Panc1 (cell line): ENCODE results near the gene METTL2A. TPM values are rescaled to one million over a fixed set of nuclear protein-coding genes. Genes with fewer than 3 reads are reported as not detected.

Experiments used
- ATAC-seq: fragments of 200-7000 bp; cut with Tn5 transposase; 2 replicates; pipeline ENCODE4 v1.9.1; 2020; ENCODE audit warnings: mild to moderate bottlenecking, moderate library complexity
- BruUV-seq: library from RNA; stranded (reverse); fragments of 400-500 nt; replicated peaks from 2 replicates; lab custom pipeline; 2021; lab: Mats Ljungman, UMichigan
- CTCF ChIA-PET: fragments of 300-600 bp; sonication (Branson Sonifier 250); formaldehyde crosslinking; loops from one replicate; lab custom pipeline; 2022; ENCODE audit warnings: antibody characterized with exemption; lab: Charles Lee
- POLR2A ChIA-PET: fragments of 300-600 bp; sonication (Branson Sonifier 250); formaldehyde crosslinking; loops from one replicate; lab custom pipeline; 2022; ENCODE audit warnings: antibody characterized with exemption; lab: Charles Lee
- DNase-seq: peaks from one replicate; pipeline ENCODE4 v3.0.0-alpha.2; 2010; ENCODE audit warnings: low read depth, low spot score
- H3K27ac ChIP-seq: 2 replicates; pipeline ENCODE4 v1.5.1; 2011; ENCODE audit warnings: mild to moderate bottlenecking, low read length, inconsistent platforms
- H3K27me3 ChIP-seq: fragments of 200-500 bp; sonication (Bioruptor generic); 2 replicates; pipeline ENCODE4 v1.6.0; 2014; ENCODE audit warnings: low read length, inconsistent platforms; ENCODE audit not compliant: control insufficient read depth, insufficient read depth
- H3K36me3 ChIP-seq: fragments of 200-500 bp; sonication (Bioruptor generic); 2 replicates; pipeline ENCODE4 v1.5.1; 2014; ENCODE audit warnings: inconsistent platforms, mild to moderate bottlenecking, low read length, moderate library complexity; ENCODE audit not compliant: control insufficient read depth, insufficient read depth
- H3K4me1 ChIP-seq: 2 replicates; pipeline ENCODE4 v1.5.1; 2011; ENCODE audit warnings: inconsistent platforms, mild to moderate bottlenecking, low read length, moderate library complexity; ENCODE audit not compliant: control insufficient read depth, insufficient read depth
- H3K4me3 ChIP-seq, 2 experiments: 2 replicates each; pipeline ENCODE4 v1.5.1; 2011 to 2012; ENCODE audit warnings: low read depth in 2 of 2, low read length in 2 of 2, mild to moderate bottlenecking in 2 of 2, inconsistent platforms in 1 of 2, moderate library complexity in 1 of 2
- H3K9me3 ChIP-seq: fragments of 200-500 bp; sonication (Bioruptor generic); 2 replicates; pipeline ENCODE4 v1.5.1; 2014; ENCODE audit warnings: low read depth, mild to moderate bottlenecking, inconsistent platforms, low read length, moderate library complexity; ENCODE audit not compliant: control insufficient read depth, insufficient read depth
- POLR2AphosphoS5 ChIP-seq: IDR thresholded peaks from 2 replicates; pipeline ENCODE4 v1.6.1; 2012; ENCODE audit warnings: mild to moderate bottlenecking, low read depth, low read length, moderate library complexity
- SIN3A ChIP-seq: IDR thresholded peaks from 2 replicates; pipeline ENCODE4 v1.6.1; 2012; ENCODE audit warnings: low read depth, mild to moderate bottlenecking, low read length, moderate library complexity, borderline replicate concordance; ENCODE audit not compliant: insufficient read depth
- TCF7L2 ChIP-seq: IDR thresholded peaks from 2 replicates; pipeline ENCODE4 v1.6.1; 2011; ENCODE audit warnings: mild to moderate bottlenecking, low read depth, low read length, inconsistent platforms
- in situ Hi-C: cut with HindIII; loops from 2 replicates; pipeline ENCODE4 v1.10.0; 2016; ENCODE audit warnings: low sequenced_read_pairs, low pct_unique_long_range_greater_than_20kb
- intact Hi-C: fragments of 100-400 bp; cut with micrococcal nuclease; formaldehyde crosslinking; loops from one replicate; pipeline ENCODE4 v1.10.0; 2022; ENCODE audit not compliant: unreplicated experiment
- total RNA-seq: library from RNA; stranded (reverse); gene quantifications from one replicate; pipeline ENCODE4 v1.2.1, GENCODE V29; 2021; ENCODE audit not compliant: unreplicated experiment
- TF ChIP-seq, protein P1 (sequence below): fragments of 450-650 bp; IDR thresholded peaks from 2 replicates; pipeline ENCODE4 v1.5.1; 2017; ENCODE audit warnings: mild to moderate bottlenecking
- TF ChIP-seq, protein P2 (sequence below), 2 experiments: IDR thresholded peaks; 2 replicates each; pipeline ENCODE4 v1.6.1; 2011 to 2012; ENCODE audit warnings: low read depth in 2 of 2, control low read depth in 1 of 2, low read length in 1 of 2, mild to moderate bottlenecking in 1 of 2, moderate library complexity in 1 of 2; ENCODE audit not compliant: insufficient read depth in 1 of 2

The METTL2A gene
- total RNA-seq, 1 experiment from 2014 or later, result 34.2 TPM

DNA sequence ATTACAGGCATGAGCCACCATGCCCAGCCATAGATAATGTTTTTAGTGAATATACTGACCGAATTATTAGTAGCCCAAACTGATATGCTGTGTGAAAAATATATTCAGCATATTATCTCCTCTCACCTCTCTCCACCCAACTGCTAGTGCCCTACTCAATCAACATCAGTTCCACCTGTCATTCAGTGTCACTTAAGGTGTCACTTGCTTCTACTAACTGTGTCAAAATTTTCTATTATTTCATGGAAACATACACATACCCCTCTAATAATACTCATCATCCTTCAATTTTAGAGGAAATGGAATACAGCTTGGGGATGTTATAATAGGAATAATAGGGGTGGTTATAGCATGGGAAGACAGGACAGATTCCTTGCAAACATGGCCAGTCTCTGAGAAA is 30.8 kb upstream of the METTL2A start:
- in situ Hi-C loops, result no loop called here
- CTCF ChIA-PET, result no interaction called here
- TF ChIP-seq, protein P1, sequence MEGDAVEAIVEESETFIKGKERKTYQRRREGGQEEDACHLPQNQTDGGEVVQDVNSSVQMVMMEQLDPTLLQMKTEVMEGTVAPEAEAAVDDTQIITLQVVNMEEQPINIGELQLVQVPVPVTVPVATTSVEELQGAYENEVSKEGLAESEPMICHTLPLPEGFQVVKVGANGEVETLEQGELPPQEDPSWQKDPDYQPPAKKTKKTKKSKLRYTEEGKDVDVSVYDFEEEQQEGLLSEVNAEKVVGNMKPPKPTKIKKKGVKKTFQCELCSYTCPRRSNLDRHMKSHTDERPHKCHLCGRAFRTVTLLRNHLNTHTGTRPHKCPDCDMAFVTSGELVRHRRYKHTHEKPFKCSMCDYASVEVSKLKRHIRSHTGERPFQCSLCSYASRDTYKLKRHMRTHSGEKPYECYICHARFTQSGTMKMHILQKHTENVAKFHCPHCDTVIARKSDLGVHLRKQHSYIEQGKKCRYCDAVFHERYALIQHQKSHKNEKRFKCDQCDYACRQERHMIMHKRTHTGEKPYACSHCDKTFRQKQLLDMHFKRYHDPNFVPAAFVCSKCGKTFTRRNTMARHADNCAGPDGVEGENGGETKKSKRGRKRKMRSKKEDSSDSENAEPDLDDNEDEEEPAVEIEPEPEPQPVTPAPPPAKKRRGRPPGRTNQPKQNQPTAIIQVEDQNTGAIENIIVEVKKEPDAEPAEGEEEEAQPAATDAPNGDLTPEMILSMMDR, result no peak
- TF ChIP-seq TCF7L2 (no peak), SIN3A (no peak), POLR2AphosphoS5 (no peak)
- TF ChIP-seq, protein P2, sequence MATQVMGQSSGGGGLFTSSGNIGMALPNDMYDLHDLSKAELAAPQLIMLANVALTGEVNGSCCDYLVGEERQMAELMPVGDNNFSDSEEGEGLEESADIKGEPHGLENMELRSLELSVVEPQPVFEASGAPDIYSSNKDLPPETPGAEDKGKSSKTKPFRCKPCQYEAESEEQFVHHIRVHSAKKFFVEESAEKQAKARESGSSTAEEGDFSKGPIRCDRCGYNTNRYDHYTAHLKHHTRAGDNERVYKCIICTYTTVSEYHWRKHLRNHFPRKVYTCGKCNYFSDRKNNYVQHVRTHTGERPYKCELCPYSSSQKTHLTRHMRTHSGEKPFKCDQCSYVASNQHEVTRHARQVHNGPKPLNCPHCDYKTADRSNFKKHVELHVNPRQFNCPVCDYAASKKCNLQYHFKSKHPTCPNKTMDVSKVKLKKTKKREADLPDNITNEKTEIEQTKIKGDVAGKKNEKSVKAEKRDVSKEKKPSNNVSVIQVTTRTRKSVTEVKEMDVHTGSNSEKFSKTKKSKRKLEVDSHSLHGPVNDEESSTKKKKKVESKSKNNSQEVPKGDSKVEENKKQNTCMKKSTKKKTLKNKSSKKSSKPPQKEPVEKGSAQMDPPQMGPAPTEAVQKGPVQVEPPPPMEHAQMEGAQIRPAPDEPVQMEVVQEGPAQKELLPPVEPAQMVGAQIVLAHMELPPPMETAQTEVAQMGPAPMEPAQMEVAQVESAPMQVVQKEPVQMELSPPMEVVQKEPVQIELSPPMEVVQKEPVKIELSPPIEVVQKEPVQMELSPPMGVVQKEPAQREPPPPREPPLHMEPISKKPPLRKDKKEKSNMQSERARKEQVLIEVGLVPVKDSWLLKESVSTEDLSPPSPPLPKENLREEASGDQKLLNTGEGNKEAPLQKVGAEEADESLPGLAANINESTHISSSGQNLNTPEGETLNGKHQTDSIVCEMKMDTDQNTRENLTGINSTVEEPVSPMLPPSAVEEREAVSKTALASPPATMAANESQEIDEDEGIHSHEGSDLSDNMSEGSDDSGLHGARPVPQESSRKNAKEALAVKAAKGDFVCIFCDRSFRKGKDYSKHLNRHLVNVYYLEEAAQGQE (IDR thresholded peaks at IDR 0.05; ENCODE audit: insufficient read depth in 1 of 2, low read depth in 2 of 2, low read length in 1 of 2), result no peak

DNA sequence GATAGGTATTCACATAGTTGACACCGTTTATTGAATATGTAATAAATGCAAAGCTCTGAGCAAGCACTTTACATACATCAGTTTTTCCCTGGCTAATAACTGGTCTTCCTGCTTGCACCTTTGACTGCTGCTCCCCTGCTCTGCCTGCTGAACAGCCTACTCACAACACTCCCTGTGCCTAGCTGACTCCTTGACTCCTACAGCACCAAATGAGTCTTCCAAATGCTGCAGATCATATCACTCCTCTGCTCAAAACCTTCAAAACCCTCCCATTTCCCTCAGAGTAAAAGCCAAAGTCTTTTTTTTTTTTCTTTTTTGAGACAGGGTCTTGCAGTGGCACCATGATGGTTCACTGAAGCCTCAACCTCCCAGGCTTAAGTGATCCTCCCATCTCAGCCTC is 24.8 kb upstream of the METTL2A start:
- ChIA-PET CTCF (no interaction called here), POLR2A (no interaction called here)
- no peaks in the 10 kb centered on the region for H3K9me3 ChIP-seq
- BruUV-seq, result no TSS peak
- in situ Hi-C loops (no loop called here), intact Hi-C loops (no loop called here)
- no peaks in the 10 kb centered on the region for H3K36me3 ChIP-seq
- TF ChIP-seq POLR2AphosphoS5 (no peak), TCF7L2 (no peak), SIN3A (no peak)
- TF ChIP-seq, protein P2 (IDR thresholded peaks at IDR 0.05; ENCODE audit: insufficient read depth in 1 of 2, low read depth in 2 of 2, low read length in 1 of 2), result no peak
- TF ChIP-seq, protein P1, result no peak
- H3K27ac ChIP-seq, result no peak overlapping the region
- DNase-seq (no peak), ATAC-seq (no peak)
- no peaks in the 10 kb centered on the region for H3K4me1 ChIP-seq
- no peak overlapping the region for H3K4me3 ChIP-seq
- H3K27me3 ChIP-seq, result peaks cover 18% of the 10 kb centered on the region

More for the DNA sequence above, 30.8 kb upstream of the METTL2A start:
- no TSS peak for BruUV-seq
- DNase-seq (no peak), ATAC-seq (no peak)
- H3K27me3 ChIP-seq, result peaks cover 37% of the 10 kb centered on the region
- POLR2A ChIA-PET, result no interaction called here
- no peaks in the 10 kb centered on the region for H3K9me3 ChIP-seq
- intact Hi-C loops, result no loop called here
- no peaks in the 10 kb centered on the region for H3K4me1 ChIP-seq
- no peak overlapping the region for H3K27ac ChIP-seq
- H3K4me3 ChIP-seq, result no peak overlapping the region
- no peaks in the 10 kb centered on the region for H3K36me3 ChIP-seq
